K562 (cell line): Measurements from ENCODE around the gene MMD2. TPM values are rescaled to one million over a fixed set of nuclear protein-coding genes. Genes with fewer than 3 reads are reported as not detected.

Experiments
- CBX2 ChIP-seq: fragments of 200-600 bp; sonication (generic); IDR thresholded peaks from one replicate; pipeline ENCODE4 v1.6.1; 2012; ENCODE audit warnings: mild to moderate bottlenecking, low read length, inconsistent platforms; ENCODE audit not compliant: insufficient read depth, poor library complexity, severe bottlenecking
- CCNT2 ChIP-seq: IDR thresholded peaks from 2 replicates; pipeline ENCODE4 v1.6.1; 2011; ENCODE audit warnings: borderline replicate concordance, low read depth, mild to moderate bottlenecking, moderate library complexity, mixed read lengths, low read length; ENCODE audit not compliant: insufficient read length; ENCODE audit errors: extremely low read depth
- CEBPB ChIP-seq: fragments of 450-650 bp; IDR thresholded peaks from 2 replicates; pipeline ENCODE4 v1.6.1; 2016; ENCODE audit warnings: missing genetic modification characterization, missing compliant biosample characterization
- MAFF ChIP-seq: IDR thresholded peaks from 2 replicates; pipeline ENCODE4 v1.6.1; 2012; ENCODE audit warnings: low read length, improper control_type of control experiment
- MIER1 ChIP-seq: fragments of 450-650 bp; IDR thresholded peaks from 2 replicates; pipeline ENCODE4 v1.6.1; 2016; ENCODE audit warnings: antibody characterized with exemption, mild to moderate bottlenecking, low read depth
- NCOA1 ChIP-seq: fragments of 450-650 bp; IDR thresholded peaks from 2 replicates; pipeline ENCODE4 v1.6.1; 2016; ENCODE audit warnings: low read depth
- NFXL1 ChIP-seq: fragments of 450-650 bp; formaldehyde crosslinking; IDR thresholded peaks from 2 replicates; pipeline ENCODE4 v1.4.0; 2021; ENCODE audit warnings: mild to moderate bottlenecking
- ZNF143 ChIP-seq: sonication (generic); formaldehyde crosslinking; IDR thresholded peaks from 2 replicates; pipeline ENCODE4 v1.9.0; 2022; ENCODE audit warnings: mild to moderate bottlenecking, missing genetic modification reagents
- ZNF316 ChIP-seq: fragments of 450-650 bp; IDR thresholded peaks from 2 replicates; pipeline ENCODE4 v1.6.1; 2016
- ZNF436 ChIP-seq: fragments of 250-450, 450-650 bp; sonication (Bioruptor Pico); formaldehyde crosslinking; IDR thresholded peaks from 2 replicates; pipeline ENCODE4 v1.7.0; 2020; ENCODE audit warnings: mild to moderate bottlenecking
- polyA plus RNA-seq, 8 experiments: library from polyadenylated mRNA; depleted of rRNA in 4 of 8; stranded (reverse) in 5 of 8; unstranded in 3 of 8; fragments of >200 nt; fragmentation: Nextera tagmentation in 2 of 8; fragmentation: Illumina TruSeq in 1 of 8; extraction: Ambion mirVana in 2 of 8; extraction: Trizol in 1 of 8; gene quantifications; 2 replicates each; pipeline versions ENCODE4 v1.2.1 to v1.2.3, GENCODE V29; 2011 to 2014; ENCODE audit warnings: inconsistent platforms in 1 of 8, missing spikeins in 1 of 8
- total RNA-seq, 7 experiments: library from RNA; depleted of rRNA in 6 of 7; stranded (reverse); fragments of >200 nt in 6 of 7; fragmentation: Illumina TruSeq in 2 of 7; extraction: Trizol in 2 of 7; gene quantifications; 2 replicates each; pipeline versions ENCODE4 v1.2.1 to v1.2.3, GENCODE V29; 2011 to 2021; ENCODE audit warnings: low replicate concordance in 1 of 7
- TF ChIP-seq, protein P1 (sequence below): fragments of 250-450 bp; sonication (Bioruptor Pico); IDR thresholded peaks from 2 replicates; pipeline ENCODE4 v1.4.0; 2020
- TF ChIP-seq, protein P2 (sequence below): sonication (generic); formaldehyde crosslinking; IDR thresholded peaks from 2 replicates; pipeline ENCODE4 v1.8.0; 2023; ENCODE audit warnings: missing genetic modification reagents, mild to moderate bottlenecking, borderline replicate concordance
- TF ChIP-seq, protein P3 (sequence below): fragments of 250-450 bp; sonication (Bioruptor Pico); IDR thresholded peaks from 2 replicates; pipeline ENCODE4 v1.8.0; 2022; ENCODE audit warnings: inconsistent platforms
- TF ChIP-seq, protein P4 (sequence below): fragments of 450-650 bp; IDR thresholded peaks from 2 replicates; pipeline ENCODE4 v1.7.0; 2016; ENCODE audit warnings: borderline replicate concordance
- TF ChIP-seq, protein P5 (sequence below): fragments of 450-650 bp; formaldehyde crosslinking; IDR thresholded peaks from 2 replicates; pipeline ENCODE4 v1.4.0; 2022; ENCODE audit warnings: missing genetic modification characterization

The MMD2 gene
- total and polyA plus RNA-seq, 9 of the 15 experiments (the other 6 are each of a cell fraction or from before 2014, with no cell fraction given), result not detected

DNA sequence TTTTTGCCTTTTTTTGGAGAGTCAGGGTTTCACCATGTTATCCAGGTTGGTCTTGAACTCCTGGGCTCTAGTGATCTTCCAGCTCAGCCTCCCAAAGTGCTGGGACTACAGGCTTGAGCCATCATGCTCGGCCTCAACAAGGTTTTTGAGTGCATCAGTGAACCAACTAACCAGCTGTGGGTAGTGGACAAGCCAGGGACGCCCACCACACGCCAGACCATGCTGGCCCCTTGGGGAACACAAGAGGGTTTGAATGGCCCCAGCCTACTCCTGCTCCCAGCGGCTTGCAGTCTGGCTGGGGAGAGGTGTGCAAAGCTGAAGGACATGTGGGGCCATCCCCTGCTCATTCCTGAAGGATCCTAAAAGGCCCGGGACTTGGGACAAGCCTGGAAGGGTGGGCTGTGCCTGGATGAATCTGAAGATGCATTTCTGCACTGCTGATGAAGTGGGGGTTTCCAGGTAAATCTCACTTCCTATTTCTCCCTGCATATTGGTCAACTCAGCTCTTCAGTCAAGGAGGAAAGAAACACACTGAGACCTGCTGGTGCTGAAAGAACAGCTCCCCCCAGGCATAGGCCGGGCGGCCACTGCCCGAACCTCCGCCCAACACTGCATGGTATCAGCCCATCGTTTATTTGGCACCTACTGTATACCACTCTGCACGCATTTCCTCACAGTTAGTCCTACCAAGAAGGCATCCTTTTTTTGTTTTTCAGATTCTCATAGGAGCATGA lies 6.9 kb downstream of the MMD2 start (continued):
- TF ChIP-seq, protein P1, sequence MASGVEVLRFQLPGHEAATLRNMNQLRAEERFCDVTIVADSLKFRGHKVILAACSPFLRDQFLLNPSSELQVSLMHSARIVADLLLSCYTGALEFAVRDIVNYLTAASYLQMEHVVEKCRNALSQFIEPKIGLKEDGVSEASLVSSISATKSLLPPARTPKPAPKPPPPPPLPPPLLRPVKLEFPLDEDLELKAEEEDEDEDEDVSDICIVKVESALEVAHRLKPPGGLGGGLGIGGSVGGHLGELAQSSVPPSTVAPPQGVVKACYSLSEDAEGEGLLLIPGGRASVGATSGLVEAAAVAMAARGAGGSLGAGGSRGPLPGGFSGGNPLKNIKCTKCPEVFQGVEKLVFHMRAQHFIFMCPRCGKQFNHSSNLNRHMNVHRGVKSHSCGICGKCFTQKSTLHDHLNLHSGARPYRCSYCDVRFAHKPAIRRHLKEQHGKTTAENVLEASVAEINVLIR, result no peak
- TF ChIP-seq, protein P2, sequence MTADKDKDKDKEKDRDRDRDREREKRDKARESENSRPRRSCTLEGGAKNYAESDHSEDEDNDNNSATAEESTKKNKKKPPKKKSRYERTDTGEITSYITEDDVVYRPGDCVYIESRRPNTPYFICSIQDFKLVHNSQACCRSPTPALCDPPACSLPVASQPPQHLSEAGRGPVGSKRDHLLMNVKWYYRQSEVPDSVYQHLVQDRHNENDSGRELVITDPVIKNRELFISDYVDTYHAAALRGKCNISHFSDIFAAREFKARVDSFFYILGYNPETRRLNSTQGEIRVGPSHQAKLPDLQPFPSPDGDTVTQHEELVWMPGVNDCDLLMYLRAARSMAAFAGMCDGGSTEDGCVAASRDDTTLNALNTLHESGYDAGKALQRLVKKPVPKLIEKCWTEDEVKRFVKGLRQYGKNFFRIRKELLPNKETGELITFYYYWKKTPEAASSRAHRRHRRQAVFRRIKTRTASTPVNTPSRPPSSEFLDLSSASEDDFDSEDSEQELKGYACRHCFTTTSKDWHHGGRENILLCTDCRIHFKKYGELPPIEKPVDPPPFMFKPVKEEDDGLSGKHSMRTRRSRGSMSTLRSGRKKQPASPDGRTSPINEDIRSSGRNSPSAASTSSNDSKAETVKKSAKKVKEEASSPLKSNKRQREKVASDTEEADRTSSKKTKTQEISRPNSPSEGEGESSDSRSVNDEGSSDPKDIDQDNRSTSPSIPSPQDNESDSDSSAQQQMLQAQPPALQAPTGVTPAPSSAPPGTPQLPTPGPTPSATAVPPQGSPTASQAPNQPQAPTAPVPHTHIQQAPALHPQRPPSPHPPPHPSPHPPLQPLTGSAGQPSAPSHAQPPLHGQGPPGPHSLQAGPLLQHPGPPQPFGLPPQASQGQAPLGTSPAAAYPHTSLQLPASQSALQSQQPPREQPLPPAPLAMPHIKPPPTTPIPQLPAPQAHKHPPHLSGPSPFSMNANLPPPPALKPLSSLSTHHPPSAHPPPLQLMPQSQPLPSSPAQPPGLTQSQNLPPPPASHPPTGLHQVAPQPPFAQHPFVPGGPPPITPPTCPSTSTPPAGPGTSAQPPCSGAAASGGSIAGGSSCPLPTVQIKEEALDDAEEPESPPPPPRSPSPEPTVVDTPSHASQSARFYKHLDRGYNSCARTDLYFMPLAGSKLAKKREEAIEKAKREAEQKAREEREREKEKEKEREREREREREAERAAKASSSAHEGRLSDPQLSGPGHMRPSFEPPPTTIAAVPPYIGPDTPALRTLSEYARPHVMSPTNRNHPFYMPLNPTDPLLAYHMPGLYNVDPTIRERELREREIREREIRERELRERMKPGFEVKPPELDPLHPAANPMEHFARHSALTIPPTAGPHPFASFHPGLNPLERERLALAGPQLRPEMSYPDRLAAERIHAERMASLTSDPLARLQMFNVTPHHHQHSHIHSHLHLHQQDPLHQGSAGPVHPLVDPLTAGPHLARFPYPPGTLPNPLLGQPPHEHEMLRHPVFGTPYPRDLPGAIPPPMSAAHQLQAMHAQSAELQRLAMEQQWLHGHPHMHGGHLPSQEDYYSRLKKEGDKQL (CRISPR knock-in tag), result no peak
- TF ChIP-seq, protein P3, sequence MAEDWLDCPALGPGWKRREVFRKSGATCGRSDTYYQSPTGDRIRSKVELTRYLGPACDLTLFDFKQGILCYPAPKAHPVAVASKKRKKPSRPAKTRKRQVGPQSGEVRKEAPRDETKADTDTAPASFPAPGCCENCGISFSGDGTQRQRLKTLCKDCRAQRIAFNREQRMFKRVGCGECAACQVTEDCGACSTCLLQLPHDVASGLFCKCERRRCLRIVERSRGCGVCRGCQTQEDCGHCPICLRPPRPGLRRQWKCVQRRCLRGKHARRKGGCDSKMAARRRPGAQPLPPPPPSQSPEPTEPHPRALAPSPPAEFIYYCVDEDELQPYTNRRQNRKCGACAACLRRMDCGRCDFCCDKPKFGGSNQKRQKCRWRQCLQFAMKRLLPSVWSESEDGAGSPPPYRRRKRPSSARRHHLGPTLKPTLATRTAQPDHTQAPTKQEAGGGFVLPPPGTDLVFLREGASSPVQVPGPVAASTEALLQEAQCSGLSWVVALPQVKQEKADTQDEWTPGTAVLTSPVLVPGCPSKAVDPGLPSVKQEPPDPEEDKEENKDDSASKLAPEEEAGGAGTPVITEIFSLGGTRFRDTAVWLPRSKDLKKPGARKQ (CRISPR knock-in tag), result no peak
- no peak for TF ChIP-seq CCNT2
- TF ChIP-seq, protein P4, sequence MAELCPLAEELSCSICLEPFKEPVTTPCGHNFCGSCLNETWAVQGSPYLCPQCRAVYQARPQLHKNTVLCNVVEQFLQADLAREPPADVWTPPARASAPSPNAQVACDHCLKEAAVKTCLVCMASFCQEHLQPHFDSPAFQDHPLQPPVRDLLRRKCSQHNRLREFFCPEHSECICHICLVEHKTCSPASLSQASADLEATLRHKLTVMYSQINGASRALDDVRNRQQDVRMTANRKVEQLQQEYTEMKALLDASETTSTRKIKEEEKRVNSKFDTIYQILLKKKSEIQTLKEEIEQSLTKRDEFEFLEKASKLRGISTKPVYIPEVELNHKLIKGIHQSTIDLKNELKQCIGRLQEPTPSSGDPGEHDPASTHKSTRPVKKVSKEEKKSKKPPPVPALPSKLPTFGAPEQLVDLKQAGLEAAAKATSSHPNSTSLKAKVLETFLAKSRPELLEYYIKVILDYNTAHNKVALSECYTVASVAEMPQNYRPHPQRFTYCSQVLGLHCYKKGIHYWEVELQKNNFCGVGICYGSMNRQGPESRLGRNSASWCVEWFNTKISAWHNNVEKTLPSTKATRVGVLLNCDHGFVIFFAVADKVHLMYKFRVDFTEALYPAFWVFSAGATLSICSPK, result no peak
- no peak for TF ChIP-seq CBX2
- TF ChIP-seq NFXL1 (CRISPR knock-in tag), result no peak
- no peak for TF ChIP-seq CEBPB (tag)
- 0 out of 2 replicates have a peak, but pooled peaks have one; percentile 23 for TF ChIP-seq ZNF143
- TF ChIP-seq MAFF, result no peak
- TF ChIP-seq ZNF436 (CRISPR knock-in tag), result no peak
- TF ChIP-seq MIER1, result peak; percentile 95
- TF ChIP-seq, protein P5, sequence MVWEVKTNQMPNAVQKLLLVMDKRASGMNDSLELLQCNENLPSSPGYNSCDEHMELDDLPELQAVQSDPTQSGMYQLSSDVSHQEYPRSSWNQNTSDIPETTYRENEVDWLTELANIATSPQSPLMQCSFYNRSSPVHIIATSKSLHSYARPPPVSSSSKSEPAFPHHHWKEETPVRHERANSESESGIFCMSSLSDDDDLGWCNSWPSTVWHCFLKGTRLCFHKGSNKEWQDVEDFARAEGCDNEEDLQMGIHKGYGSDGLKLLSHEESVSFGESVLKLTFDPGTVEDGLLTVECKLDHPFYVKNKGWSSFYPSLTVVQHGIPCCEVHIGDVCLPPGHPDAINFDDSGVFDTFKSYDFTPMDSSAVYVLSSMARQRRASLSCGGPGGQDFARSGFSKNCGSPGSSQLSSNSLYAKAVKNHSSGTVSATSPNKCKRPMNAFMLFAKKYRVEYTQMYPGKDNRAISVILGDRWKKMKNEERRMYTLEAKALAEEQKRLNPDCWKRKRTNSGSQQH (CRISPR knock-in tag), result no peak
- no peak for TF ChIP-seq ZNF316
- no peak for TF ChIP-seq NCOA1
